GM12864 (cell line): Measurements from ENCODE around the gene RNF123.

ENCODE experiments used
- DNase-seq: peaks from one replicate; pipeline ENCODE4 v3.0.0-alpha.2; 2011; ENCODE audit warnings: low read depth
- H3K4me3 ChIP-seq: 2 replicates; pipeline ENCODE4 v1.5.1; 2011; ENCODE audit warnings: mild to moderate bottlenecking, low read depth, low read length, control low read depth
- TF ChIP-seq, protein P1 (sequence below): IDR thresholded peaks from 2 replicates; pipeline ENCODE4 v1.5.1; 2011; ENCODE audit warnings: low read depth, mild to moderate bottlenecking, moderate library complexity, low read length, control low read depth, inconsistent platforms; ENCODE audit errors: missing control alignments

Gene RNF123

DNA sequence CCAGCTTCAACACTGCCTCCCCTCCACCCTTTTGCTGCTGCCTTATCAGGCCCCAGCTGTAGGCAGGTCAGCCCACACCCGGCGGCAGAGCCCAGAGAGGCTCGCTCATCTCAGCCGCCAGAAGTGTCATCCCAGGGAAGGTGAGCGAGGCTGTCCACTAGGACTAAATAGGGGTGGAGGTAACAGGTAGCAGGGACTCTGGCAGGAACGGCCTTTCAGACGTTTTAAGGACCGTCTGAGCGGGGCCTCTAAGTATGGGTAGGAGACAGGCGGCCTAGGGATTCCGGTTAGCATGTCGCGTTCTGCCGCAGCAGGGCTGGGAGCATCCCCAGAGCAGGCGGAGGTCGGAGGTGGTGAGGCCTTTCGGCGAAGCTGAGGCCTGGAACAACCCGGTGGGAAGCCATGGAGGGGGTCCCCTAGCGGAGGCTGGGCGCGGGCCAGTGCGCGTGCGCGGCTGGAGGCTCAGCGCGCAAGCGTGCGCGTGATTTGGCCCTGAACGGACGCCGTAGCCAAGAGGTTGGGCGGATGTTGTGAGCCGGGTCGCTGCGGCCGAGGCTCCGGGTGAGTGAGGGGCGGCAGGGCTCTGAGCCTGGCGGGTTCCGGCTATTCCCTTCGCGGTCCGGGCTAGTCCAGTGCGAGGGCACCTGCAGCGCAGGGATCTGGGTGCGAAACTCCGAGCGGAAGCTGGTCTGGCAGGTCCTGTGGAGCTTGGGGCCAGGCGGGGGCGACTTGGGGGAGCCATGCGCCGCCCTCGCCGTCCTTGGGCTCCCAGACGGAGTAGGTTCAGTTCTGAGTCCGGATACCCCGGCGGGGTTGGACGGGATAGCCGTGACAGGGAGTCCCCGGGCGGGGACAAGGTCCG lies at the start of gene RNF123, which contains the start of gene MST1:
TSS of gene RNF123 (plus strand) at position 512 of the 862 bp plus-strand sequence. CDS start 1,609 bp downstream, outside the sequence.
TSS of gene MST1 (minus strand) at position 429 of the 862 bp plus-strand sequence. CDS start 783 bp downstream, outside the sequence.
- TF ChIP-seq, protein P1, sequence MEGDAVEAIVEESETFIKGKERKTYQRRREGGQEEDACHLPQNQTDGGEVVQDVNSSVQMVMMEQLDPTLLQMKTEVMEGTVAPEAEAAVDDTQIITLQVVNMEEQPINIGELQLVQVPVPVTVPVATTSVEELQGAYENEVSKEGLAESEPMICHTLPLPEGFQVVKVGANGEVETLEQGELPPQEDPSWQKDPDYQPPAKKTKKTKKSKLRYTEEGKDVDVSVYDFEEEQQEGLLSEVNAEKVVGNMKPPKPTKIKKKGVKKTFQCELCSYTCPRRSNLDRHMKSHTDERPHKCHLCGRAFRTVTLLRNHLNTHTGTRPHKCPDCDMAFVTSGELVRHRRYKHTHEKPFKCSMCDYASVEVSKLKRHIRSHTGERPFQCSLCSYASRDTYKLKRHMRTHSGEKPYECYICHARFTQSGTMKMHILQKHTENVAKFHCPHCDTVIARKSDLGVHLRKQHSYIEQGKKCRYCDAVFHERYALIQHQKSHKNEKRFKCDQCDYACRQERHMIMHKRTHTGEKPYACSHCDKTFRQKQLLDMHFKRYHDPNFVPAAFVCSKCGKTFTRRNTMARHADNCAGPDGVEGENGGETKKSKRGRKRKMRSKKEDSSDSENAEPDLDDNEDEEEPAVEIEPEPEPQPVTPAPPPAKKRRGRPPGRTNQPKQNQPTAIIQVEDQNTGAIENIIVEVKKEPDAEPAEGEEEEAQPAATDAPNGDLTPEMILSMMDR: peak; percentile 44
- DNase-seq: peak; percentile 65
- peak within 1 kb of the TSS; percentile 86 for H3K4me3 ChIP-seq

DNA sequence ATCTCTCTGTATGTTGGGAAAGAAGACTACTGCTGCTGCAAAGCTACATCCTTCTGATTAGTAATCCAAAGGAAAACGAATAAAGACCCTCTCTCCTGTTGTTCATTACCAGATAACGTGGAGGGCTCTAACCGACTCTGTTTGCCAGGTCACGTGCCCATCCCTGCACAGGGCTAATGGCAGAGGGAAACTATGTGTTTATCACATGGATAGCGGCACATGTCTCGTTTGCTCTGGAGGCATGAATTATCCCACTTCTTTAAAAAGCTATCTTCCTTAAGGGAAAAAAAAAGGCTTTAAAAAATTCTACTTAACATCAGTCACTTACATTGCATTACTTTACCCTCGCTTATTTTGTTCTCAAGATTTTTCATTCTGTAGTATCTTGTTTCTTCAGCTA lies 48.1 kb upstream of the RNF123 start:
- DNase-seq: no peak
- no peak overlapping the region for H3K4me3 ChIP-seq

DNA sequence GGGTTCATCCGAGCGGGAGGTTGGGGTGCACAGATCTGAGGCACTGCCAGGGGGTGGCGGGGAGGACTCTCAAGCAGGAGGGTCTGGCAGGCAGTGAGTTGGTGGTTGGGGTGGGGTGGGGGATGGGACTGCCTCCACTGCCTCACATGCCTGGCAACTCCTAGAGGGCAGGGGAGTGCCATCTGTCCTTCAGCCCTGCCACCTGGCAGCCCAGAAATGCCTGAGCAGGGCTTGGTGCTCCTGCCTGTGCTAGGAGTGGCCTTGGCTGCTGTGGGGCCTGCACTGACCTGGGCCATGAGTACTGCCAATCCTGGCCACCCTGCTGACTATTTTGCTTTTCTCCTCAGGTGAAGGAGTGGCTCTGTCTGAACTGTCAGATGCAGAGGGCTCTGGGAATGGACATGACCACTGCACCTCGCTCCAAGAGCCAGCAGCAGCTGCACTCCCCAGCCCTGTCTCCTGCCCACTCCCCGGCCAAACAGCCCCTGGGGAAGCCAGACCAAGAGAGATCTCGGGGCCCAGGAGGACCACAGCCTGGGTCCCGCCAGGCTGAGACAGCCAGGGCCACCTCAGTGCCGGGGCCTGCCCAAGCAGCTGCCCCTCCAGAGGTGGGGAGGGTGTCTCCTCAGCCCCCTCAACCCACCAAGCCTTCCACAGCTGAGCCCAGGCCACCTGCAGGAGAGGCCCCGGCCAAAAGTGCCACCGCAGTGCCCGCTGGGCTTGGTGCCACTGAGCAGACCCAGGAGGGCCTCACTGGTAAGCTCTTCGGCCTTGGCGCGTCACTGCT lies 47.2 kb upstream of the RNF123 start:
- TF ChIP-seq, protein P1: no peak
- H3K4me3 ChIP-seq: no peak overlapping the region
- no peak for DNase-seq

More for the DNA sequence above, 48.1 kb upstream of the RNF123 start:
- TF ChIP-seq, protein P1: no peak

DNA sequence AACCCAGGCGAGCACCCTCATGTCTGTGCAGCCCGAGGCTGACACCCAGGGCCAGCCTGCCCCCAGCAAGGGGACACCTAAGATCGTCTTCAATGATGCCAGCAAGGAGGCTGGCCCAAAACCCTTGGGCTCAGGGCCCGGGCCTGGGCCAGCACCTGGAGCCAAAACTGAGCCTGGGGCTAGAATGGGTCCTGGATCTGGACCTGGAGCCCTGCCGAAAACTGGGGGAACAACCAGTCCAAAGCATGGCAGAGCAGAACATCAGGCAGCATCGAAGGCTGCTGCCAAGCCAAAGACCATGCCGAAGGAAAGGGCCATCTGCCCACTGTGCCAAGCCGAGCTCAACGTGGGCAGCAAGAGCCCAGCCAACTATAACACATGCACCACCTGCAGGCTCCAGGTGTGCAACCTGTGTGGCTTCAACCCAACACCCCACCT lies 46.6 kb upstream of the RNF123 start:
- TF ChIP-seq, protein P1: no peak
- H3K4me3 ChIP-seq: no peak overlapping the region
- DNase-seq: no peak

DNA sequence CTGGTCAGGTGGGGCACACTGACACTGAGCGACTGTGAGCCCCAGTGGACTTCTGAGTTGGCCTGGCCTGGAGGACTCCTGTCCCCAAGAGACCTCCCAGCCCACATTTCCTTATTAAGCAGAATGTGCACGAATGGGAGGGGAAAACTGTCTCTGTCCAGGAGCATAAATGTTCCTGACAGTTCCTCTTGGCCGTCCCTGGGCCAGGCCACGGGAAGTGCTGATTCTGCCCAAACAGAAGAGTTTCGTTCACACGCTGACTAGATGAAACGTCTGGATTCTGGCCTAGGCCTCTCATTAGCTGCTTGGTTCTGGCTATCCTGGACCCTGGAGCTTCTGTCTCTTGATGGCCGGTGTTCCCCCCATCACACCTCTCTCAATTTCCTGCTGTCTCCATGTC lies 44.7 kb upstream of the RNF123 start:
- TF ChIP-seq, protein P1: no peak
- H3K4me3 ChIP-seq: no peak overlapping the region
- DNase-seq: no peak

DNA sequence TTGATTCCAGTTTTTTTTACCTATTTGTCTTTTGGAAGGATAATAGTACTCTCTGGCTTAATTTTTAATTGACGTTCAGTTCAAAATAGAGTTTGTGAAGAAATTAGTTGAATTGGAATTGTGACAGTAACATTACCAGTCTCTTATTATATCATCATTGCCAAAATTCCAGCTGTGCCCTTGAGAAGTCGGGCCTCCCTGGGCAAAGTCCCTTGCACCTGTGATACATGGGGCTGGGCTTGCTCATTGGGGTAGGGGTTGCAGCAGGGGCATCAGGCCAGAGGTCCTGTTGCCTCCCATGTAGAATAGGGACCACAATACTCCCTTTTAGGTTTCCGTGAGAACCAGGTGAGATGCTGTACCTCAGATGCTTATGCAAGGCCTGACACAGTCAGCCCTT lies 43.1 kb upstream of the RNF123 start:
- TF ChIP-seq, protein P1: no peak
- DNase-seq: no peak
- no peak overlapping the region for H3K4me3 ChIP-seq
